Muscle of leg (tissue), 11 donors: ENCODE results near the gene ZBTB34. TPM values are rescaled to one million over a fixed set of nuclear protein-coding genes. Genes with fewer than 3 reads are reported as not detected.

Experiments
- DNase-seq: peaks from one replicate; pipeline ENCODE4 v3.0.0; 2013
- H3K27ac ChIP-seq: one replicate; pipeline ENCODE4 v1.5.1; 2013; ENCODE audit warnings: mild to moderate bottlenecking, low read length, control low read depth
- H3K27me3 ChIP-seq: one replicate; pipeline ENCODE4 v1.6.1; 2013; ENCODE audit warnings: low read length; ENCODE audit not compliant: control insufficient read depth, insufficient read depth
- H3K36me3 ChIP-seq: one replicate; pipeline ENCODE4 v1.6.1; 2013; ENCODE audit warnings: low read length; ENCODE audit not compliant: control insufficient read depth, insufficient read depth
- H3K4me1 ChIP-seq: one replicate; pipeline ENCODE4 v1.6.1; 2013; ENCODE audit warnings: low read length; ENCODE audit not compliant: control insufficient read depth, insufficient read depth
- H3K4me3 ChIP-seq: one replicate; pipeline ENCODE4 v1.5.1; 2013; ENCODE audit warnings: low read length, control low read depth
- H3K9me3 ChIP-seq: replicated peaks from 2 replicates; pipeline ENCODE4 v1.6.1; 2013; ENCODE audit warnings: low read depth, low read length; ENCODE audit not compliant: control insufficient read depth
- WGBS: methylation state at CpG from one replicate; pipeline ENCODE4 v1.1.5; 2013; ENCODE audit warnings: missing lambda C conversion rate; ENCODE audit not compliant: insufficient coverage; 5-methylcytosine and 5-hydroxymethylcytosine counted together
- polyA plus RNA-seq, 8 donors: library from polyadenylated mRNA; unstranded; fragments of 120-200 nt; gene quantifications; one replicate each; pipeline versions ENCODE4 v1.2.1 to v1.2.3, GENCODE V29; 2013; ENCODE audit warnings: inconsistent platforms in 1 of 8, low replicate concordance in 1 of 8; ENCODE audit not compliant: insufficient read length in 8 of 8, insufficient read depth in 1 of 8
- total RNA-seq: library from RNA; stranded (reverse); fragments of 120-200 nt; gene quantifications from one replicate; pipeline ENCODE4 v1.2.4, GENCODE V29; 2013

ZBTB34 gene
- total and polyA plus RNA-seq, 9 donors: 8.4 to 13.7 (median 10.3) TPM

- Histone ChIP-seq H3K4me3 (no peak overlapping the region), H3K27ac (no peak overlapping the region), H3K27me3 (no peaks in the 10 kb centered on the region), H3K9me3 (no peaks in the 10 kb centered on the region), H3K36me3 (peaks cover 32% of the 10 kb centered on the region), H3K4me1 (peaks cover 2% of the 10 kb centered on the region)
- 94% methylated on average over 12 of the region's 12 CpGs for WGBS
- no peak for DNase-seq
Observed at GRCh38 chr9:126838895-126839294, 21.5 kb upstream of the ZBTB34 start.

GRCh38 chr9:126839301-126839700, 21.1 kb upstream of the ZBTB34 start:
- DNase-seq: no peak
- 65% methylated on average over 4 of the region's 8 CpGs for WGBS
- Histone ChIP-seq H3K27me3 (no peaks in the 10 kb centered on the region), H3K4me1 (peaks cover 2% of the 10 kb centered on the region), H3K36me3 (peaks cover 29% of the 10 kb centered on the region), H3K4me3 (no peak overlapping the region), H3K9me3 (no peaks in the 10 kb centered on the region), H3K27ac (no peak overlapping the region)

- 82% methylated on average over 13 of the region's 13 CpGs for WGBS
- H3K4me3 ChIP-seq: no peak overlapping the region
- no peak for DNase-seq
- peaks cover 4% of the 10 kb centered on the region for H3K27me3 ChIP-seq
- H3K36me3 ChIP-seq: peaks cover 19% of the 10 kb centered on the region
- peaks cover 2% of the 10 kb centered on the region for H3K4me1 ChIP-seq
- H3K27ac ChIP-seq: no peak overlapping the region
- H3K9me3 ChIP-seq: no peaks in the 10 kb centered on the region
Observed at GRCh38 chr9:126842220-126842842, 18.1 kb upstream of the ZBTB34 start.

DNA sequence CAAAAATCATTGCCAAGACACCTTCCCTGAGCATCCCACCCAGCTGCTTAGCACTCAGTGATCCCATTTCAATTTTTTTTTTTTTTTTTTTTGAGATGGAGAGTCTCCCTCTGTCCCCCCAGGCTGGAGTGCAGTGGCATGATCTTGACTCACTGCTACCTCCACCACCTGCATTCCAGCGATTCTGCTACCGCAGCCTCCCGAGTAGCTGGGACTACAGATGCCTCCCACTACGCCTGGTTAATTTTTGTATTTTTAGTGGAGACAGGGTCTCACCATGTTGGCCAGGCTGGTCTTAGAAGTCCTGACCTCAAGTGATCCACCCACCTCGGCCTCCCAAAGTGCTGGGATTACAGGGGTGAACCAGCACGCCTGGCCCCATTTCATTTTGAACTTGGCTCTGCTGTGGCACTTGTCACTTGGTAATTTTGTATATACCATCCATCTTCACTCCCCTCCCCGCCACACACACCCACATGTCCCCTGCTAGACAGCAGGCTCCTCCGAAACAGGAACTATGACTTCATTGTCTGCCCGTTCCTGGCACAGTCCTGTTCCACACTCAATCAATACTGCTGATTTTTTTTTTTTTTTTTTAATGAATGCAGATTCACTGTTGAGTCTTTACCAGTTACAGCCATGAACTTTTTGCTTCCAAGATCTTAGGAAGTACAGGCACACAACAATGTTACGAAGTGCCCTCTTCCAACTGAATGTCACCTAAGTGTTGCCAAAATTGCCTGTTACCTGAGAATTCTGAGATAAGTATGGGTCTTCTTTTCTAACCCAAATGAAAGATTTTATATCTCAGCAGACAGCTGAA, 17.3 kb upstream of the ZBTB34 start:
- Histone ChIP-seq H3K36me3 (peaks cover 17% of the 10 kb centered on the region), H3K4me3 (no peak overlapping the region), H3K27ac (no peak overlapping the region), H3K27me3 (peaks cover 4% of the 10 kb centered on the region), H3K9me3 (no peaks in the 10 kb centered on the region), H3K4me1 (peaks cover 2% of the 10 kb centered on the region)
- peak; percentile 13 for DNase-seq
- 79% methylated on average over 6 of the region's 10 CpGs for WGBS

DNA sequence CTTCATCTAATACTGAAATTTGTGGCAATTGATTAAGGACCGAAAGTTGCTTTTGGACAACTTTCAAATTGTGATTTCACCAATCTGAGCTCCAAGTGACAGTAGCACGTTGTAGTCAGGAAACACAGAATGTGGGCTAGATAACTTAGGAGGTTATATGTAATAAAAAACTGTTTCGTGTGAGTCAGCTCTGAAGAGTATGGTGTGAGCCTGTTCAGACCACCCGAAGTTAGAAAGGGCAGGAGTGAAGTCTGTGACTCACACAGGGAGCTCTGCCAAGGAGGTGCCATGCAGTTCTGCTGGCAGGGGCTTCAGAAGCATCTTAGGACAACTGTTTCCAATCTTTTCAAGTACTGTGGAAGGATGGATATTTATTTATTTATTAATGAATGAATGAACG, 16.4 kb upstream of the ZBTB34 start:
- 58% methylated on average over 5 of the region's 5 CpGs for WGBS
- Histone ChIP-seq H3K36me3 (peaks cover 8% of the 10 kb centered on the region), H3K27me3 (peaks cover 4% of the 10 kb centered on the region), H3K4me1 (no peaks in the 10 kb centered on the region), H3K4me3 (no peak overlapping the region), H3K27ac (no peak overlapping the region), H3K9me3 (no peaks in the 10 kb centered on the region)
- peak; percentile 15 for DNase-seq

- DNase-seq: no peak
- WGBS: 93% methylated on average over 8 of the region's 8 CpGs
Observed at GRCh38 chr9:126847051-126847450, 13.4 kb upstream of the ZBTB34 start.

GRCh38 chr9:126849591-126850225, 10.7 kb upstream of the ZBTB34 start:
- no peaks in the 10 kb centered on the region for H3K4me1 ChIP-seq
- no CpG with 5 or more reads among the region's 8 CpGs for WGBS
- no peak overlapping the region for H3K27ac ChIP-seq
- H3K9me3 ChIP-seq: no peaks in the 10 kb centered on the region
- DNase-seq: no peak
- H3K4me3 ChIP-seq: no peak overlapping the region
- H3K27me3 ChIP-seq: peaks cover 4% of the 10 kb centered on the region
- no peaks in the 10 kb centered on the region for H3K36me3 ChIP-seq

More at GRCh38 chr9:126847051-126847450, 13.4 kb upstream of the ZBTB34 start:
- no peak overlapping the region for H3K27ac ChIP-seq
- H3K4me3 ChIP-seq: no peak overlapping the region
- peaks cover 4% of the 10 kb centered on the region for H3K27me3 ChIP-seq
- no peaks in the 10 kb centered on the region for H3K9me3 ChIP-seq
- no peaks in the 10 kb centered on the region for H3K36me3 ChIP-seq
- no peaks in the 10 kb centered on the region for H3K4me1 ChIP-seq

GRCh38 chr9:126851286-126851880, 9.1 kb upstream of the ZBTB34 start:
- Histone ChIP-seq H3K36me3 (no peaks in the 10 kb centered on the region), H3K4me1 (no peaks in the 10 kb centered on the region), H3K27me3 (peaks cover 7% of the 10 kb centered on the region), H3K27ac (no peak overlapping the region), H3K9me3 (no peaks in the 10 kb centered on the region), H3K4me3 (no peak overlapping the region)
- WGBS: 86% methylated on average over 5 of the region's 6 CpGs
- no peak for DNase-seq

GRCh38 chr9:126852086-126852688, 8.3 kb upstream of the ZBTB34 start:
- Histone ChIP-seq H3K27me3 (peaks cover 7% of the 10 kb centered on the region), H3K36me3 (no peaks in the 10 kb centered on the region), H3K9me3 (no peaks in the 10 kb centered on the region), H3K4me1 (no peaks in the 10 kb centered on the region), H3K4me3 (no peak overlapping the region), H3K27ac (no peak overlapping the region)
- WGBS: 14% methylated on average over 2 of the region's 3 CpGs
- peak; percentile 63 for DNase-seq
